Measurements from ENCODE around the gene CROCC. TPM values are rescaled to one million over a fixed set of nuclear protein-coding genes. Genes with fewer than 3 reads are reported as not detected.
A peak's percentile ranks its signal among the peaks of the same experiment; 100 is the strongest.

The CROCC gene
- total RNA-seq, 4 donors from 2014 or later, result 22.3 to 164 (median 68.4) TPM

DNA sequence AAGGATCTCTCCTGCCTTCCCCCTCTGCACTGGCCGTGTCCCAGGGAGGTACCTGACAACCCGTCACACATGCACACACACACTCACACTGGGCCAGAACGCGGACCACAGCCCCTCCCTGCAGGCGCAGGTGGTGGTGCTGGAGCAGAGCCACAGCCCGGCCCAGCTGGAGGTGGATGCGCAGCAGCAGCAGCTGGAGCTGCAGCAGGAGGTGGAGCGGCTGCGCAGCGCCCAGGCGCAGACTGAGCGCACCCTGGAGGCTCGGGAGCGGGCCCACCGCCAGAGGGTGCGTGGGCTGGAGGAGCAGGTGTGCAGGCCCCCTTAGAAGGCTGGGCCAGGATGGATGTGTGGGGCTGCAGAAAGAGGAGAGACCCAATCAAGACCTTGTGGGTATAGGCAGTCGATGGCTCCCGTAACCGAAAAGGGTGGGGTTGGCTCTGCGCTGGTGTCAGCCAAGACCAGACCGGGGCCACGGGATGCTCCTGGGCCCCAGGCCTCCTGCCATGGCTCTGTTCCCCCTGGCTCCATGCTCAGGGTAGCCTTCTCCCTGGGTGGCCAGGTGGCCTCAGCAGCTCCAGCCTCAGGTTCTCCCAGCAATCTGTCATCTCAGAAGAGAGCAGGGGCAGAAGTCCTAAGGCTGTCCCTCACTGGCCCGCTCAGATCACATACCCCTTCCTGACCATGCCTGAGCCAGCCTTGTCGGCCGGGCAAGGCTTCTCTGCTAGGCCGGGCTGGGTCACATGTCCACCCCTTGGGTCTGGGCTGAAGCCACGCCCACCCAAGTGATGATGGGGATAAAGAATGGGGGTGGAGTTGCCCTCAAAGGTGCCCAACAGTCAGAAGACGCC is 49.8 kb downstream of the CROCC start:
- WGBS, 2 donors, result 67 to 74% methylated on average over 24 to 27 of the region's 28 CpGs
- peaks cover 0 to 37% (median 0%) of the 10 kb centered on the region in 4 donors for H3K4me1 ChIP-seq
- no peaks in the 10 kb centered on the region for H3K27me3 ChIP-seq
- TF ChIP-seq CTCF (IDR thresholded peaks at IDR 0.05) (no peak), EP300 (IDR thresholded peaks at IDR 0.05) (no peak), POLR2A (IDR thresholded peaks at IDR 0.05) (no peak)
- H3K4me3 ChIP-seq, result no peak overlapping the region
- peaks cover 0 to 53% (median 0%) of the 10 kb centered on the region in 3 donors for H3K36me3 ChIP-seq
- no peak for DNase-seq (ENCODE audit: low spot score in 2 of 2)
- peak overlapping the region in 2 of 4 donors; percentile 10 to 39 for H3K27ac ChIP-seq
- no peaks in the 10 kb centered on the region for H3K9me3 ChIP-seq

- TF ChIP-seq CTCF (IDR thresholded peaks at IDR 0.05) (no peak), POLR2A (IDR thresholded peaks at IDR 0.05) (no peak), EP300 (IDR thresholded peaks at IDR 0.05) (no peak)
- H3K36me3 ChIP-seq, result peaks cover 0 to 46% (median 0%) of the 10 kb centered on the region in 3 donors
- no peaks in the 10 kb centered on the region for H3K9me3 ChIP-seq
- H3K27me3 ChIP-seq, result no peaks in the 10 kb centered on the region
- peaks cover 0 to 34% (median 0%) of the 10 kb centered on the region in 4 donors for H3K4me1 ChIP-seq
- 71 to 73% methylated on average over 10 to 11 of the region's 11 CpGs for WGBS, 2 donors
- peak overlapping the region in 3 of 4 donors; percentile 39 to 54 (median 40) for H3K27ac ChIP-seq
- DNase-seq (ENCODE audit: low spot score in 2 of 2), result no peak
- H3K4me3 ChIP-seq, result no peak overlapping the region
Measured at GRCh38 chr1:16972189-16972895, 50.6 kb downstream of the CROCC start.

GRCh38 chr1:16973215-16973614 is 51.5 kb downstream of the CROCC start:
- 78 to 80% methylated on average over 7 to 9 of the region's 9 CpGs for WGBS, 2 donors
- Histone ChIP-seq H3K4me1 (peaks cover 0 to 32% (median 0%) of the 10 kb centered on the region in 4 donors), H3K27me3 (no peaks in the 10 kb centered on the region), H3K36me3 (peaks cover 0 to 37% (median 0%) of the 10 kb centered on the region in 3 donors), H3K4me3 (no peak overlapping the region), H3K27ac (no peak overlapping the region), H3K9me3 (no peaks in the 10 kb centered on the region)
- TF ChIP-seq CTCF (IDR thresholded peaks at IDR 0.05) (no peak), EP300 (IDR thresholded peaks at IDR 0.05) (no peak), POLR2A (IDR thresholded peaks at IDR 0.05) (no peak)
- DNase-seq (ENCODE audit: low spot score in 2 of 2), result no peak

- no peak for DNase-seq (ENCODE audit: low spot score in 2 of 2)
- peak overlapping the region in 1 of 4 donors; percentile 24 for H3K27ac ChIP-seq
Measured at GRCh38 chr1:16975211-16975610, 53.5 kb downstream of the CROCC start.

More at GRCh38 chr1:16975211-16975610, 53.5 kb downstream of the CROCC start:
- Histone ChIP-seq H3K4me3 (no peak overlapping the region), H3K36me3 (peaks cover 0 to 17% (median 0%) of the 10 kb centered on the region in 3 donors), H3K4me1 (peaks cover 0 to 52% (median 4%) of the 10 kb centered on the region in 4 donors), H3K27me3 (peaks cover 0 to 8% of the 10 kb centered on the region in 2 donors), H3K9me3 (no peaks in the 10 kb centered on the region)
- 61 to 68% methylated on average over 14 of the region's 14 CpGs for WGBS, 2 donors
- no peak for TF ChIP-seq POLR2A (IDR thresholded peaks at IDR 0.05)
- TF ChIP-seq EP300 (IDR thresholded peaks at IDR 0.05), result no peak
- TF ChIP-seq CTCF (IDR thresholded peaks at IDR 0.05), result no peak
